WI38 (cell line): ENCODE measurements around the gene SLC39A10.

Experiments used
- H3K4me3 ChIP-seq: 2 replicates; pipeline ENCODE4 v1.5.1; 2011; ENCODE audit warnings: low read depth, mild to moderate bottlenecking, control low read depth, low read length
- TF ChIP-seq, protein P1 (sequence below): IDR thresholded peaks from 2 replicates; pipeline ENCODE4 v1.5.1; 2012; ENCODE audit warnings: low read depth, mild to moderate bottlenecking, control low read depth, low read length

Gene SLC39A10

GRCh38 chr2:195674491-195675221 lies 17.6 kb downstream of the SLC39A10 start:
- no peak overlapping the region for H3K4me3 ChIP-seq
- TF ChIP-seq, protein P1, sequence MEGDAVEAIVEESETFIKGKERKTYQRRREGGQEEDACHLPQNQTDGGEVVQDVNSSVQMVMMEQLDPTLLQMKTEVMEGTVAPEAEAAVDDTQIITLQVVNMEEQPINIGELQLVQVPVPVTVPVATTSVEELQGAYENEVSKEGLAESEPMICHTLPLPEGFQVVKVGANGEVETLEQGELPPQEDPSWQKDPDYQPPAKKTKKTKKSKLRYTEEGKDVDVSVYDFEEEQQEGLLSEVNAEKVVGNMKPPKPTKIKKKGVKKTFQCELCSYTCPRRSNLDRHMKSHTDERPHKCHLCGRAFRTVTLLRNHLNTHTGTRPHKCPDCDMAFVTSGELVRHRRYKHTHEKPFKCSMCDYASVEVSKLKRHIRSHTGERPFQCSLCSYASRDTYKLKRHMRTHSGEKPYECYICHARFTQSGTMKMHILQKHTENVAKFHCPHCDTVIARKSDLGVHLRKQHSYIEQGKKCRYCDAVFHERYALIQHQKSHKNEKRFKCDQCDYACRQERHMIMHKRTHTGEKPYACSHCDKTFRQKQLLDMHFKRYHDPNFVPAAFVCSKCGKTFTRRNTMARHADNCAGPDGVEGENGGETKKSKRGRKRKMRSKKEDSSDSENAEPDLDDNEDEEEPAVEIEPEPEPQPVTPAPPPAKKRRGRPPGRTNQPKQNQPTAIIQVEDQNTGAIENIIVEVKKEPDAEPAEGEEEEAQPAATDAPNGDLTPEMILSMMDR, result no peak

- H3K4me3 ChIP-seq, result no peak overlapping the region
- TF ChIP-seq, protein P1, result no peak
Measured at GRCh38 chr2:195675783-195676427, 18.9 kb downstream of the SLC39A10 start.

GRCh38 chr2:195677290-195677689 lies 20.3 kb downstream of the SLC39A10 start:
- TF ChIP-seq, protein P1, result no peak
- H3K4me3 ChIP-seq, result no peak overlapping the region

DNA sequence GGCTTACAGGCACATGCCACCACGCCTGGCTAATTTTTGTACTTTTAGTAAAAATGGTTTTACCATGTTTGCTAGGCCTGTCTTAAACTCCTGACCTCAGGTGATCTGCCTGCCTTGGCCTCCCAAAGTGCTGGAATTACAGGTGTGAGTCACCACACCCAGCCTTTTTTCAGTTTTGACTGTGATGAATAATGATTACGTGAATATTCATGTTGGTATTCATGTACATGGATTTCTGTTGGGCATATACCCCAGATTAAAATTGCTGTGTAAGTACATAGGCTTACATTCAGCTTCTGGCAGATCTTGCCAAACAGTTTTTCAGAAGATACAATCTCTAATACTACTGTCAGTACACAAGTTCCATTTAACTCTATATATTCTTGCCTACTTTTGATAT lies 20.9 kb downstream of the SLC39A10 start:
- TF ChIP-seq, protein P1, result no peak
- no peak overlapping the region for H3K4me3 ChIP-seq

DNA sequence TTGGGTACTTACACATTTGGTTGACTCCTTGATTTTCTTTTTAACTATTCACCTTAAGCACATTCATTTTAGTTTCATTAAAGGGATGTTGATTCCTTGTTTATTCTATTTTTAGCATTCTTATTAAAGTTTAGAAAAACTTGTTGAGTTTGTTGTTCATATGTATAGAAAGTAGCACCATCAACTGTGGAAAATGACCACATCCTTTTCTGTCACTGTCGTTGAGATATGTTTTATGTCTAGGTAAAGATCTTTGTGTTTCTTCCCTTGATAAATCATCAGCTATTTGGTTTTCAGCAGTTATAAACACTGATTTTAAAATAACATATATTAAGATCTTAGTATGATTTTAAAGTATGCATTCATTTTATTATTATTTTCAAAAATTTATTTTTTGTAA lies 25.1 kb downstream of the SLC39A10 start:
- H3K4me3 ChIP-seq, result no peak overlapping the region
- TF ChIP-seq, protein P1, result no peak

DNA sequence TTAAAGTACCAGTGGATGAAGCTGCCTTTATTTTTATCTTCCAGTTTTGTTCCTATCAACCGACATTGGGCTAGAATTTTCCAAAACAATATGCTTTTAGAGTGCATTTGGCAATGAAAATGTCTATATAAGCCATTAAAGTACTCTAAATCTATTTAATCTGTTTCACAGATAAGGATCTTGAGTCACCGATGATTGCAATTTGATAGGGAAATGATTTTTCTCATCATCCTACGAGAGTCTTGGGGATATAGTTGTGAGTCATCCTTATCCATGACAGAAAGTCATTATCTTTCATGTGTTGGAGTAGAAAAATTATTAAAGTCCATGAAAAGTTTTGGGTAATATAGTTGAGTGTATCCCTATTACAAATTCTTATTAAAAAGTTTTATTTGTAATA lies 26.1 kb downstream of the SLC39A10 start:
- TF ChIP-seq, protein P1, result no peak
- no peak overlapping the region for H3K4me3 ChIP-seq

- H3K4me3 ChIP-seq, result no peak overlapping the region
- TF ChIP-seq, protein P1, result no peak
Measured at GRCh38 chr2:195686564-195686963, 29.5 kb downstream of the SLC39A10 start.
